KMS-11 (cell line): ENCODE results near the gene NCR1.
A peak's percentile ranks its signal among the peaks of the same experiment; 100 is the strongest.

Experiments
- H2AFZ ChIP-seq: fragments of 200-600 bp; sonication (generic); 2 replicates; pipeline ENCODE4 v1.6.1; 2016; ENCODE audit warnings: antibody characterized with exemption, mixed run types, low read depth
- H3K27ac ChIP-seq: fragments of 200-600 bp; sonication (generic); 2 replicates; pipeline ENCODE4 v1.6.1; 2016; ENCODE audit warnings: mild to moderate bottlenecking, mixed run types
- H3K27me3 ChIP-seq: fragments of 200-600 bp; sonication (generic); 2 replicates; pipeline ENCODE4 v1.6.1; 2017; ENCODE audit warnings: mild to moderate bottlenecking, low read depth, mixed run types, moderate library complexity; ENCODE audit not compliant: insufficient read depth
- H3K36me3 ChIP-seq: fragments of 200-600 bp; sonication (generic); 2 replicates; pipeline ENCODE4 v1.6.1; 2017; ENCODE audit warnings: mild to moderate bottlenecking, mixed run types; ENCODE audit not compliant: insufficient read depth
- H3K4me1 ChIP-seq: fragments of 200-600 bp; sonication (generic); 2 replicates; pipeline ENCODE4 v1.6.1; 2016; ENCODE audit warnings: mild to moderate bottlenecking, low read depth, mixed run types; ENCODE audit not compliant: poor library complexity, severe bottlenecking
- H3K4me2 ChIP-seq: fragments of 200-600 bp; sonication (generic); 2 replicates; pipeline ENCODE4 v1.7.0; 2016; ENCODE audit warnings: mild to moderate bottlenecking, mixed run types
- H3K4me3 ChIP-seq: fragments of 200-600 bp; sonication (generic); IDR thresholded peaks from 2 replicates; pipeline ENCODE4 v1.6.1; 2017; ENCODE audit warnings: low read depth, low read length, mixed read lengths; ENCODE audit not compliant: insufficient read depth
- H3K79me2 ChIP-seq: fragments of 200-600 bp; sonication (generic); 2 replicates; pipeline ENCODE4 v1.6.1; 2016; ENCODE audit warnings: low read depth, mixed run types; ENCODE audit not compliant: insufficient read depth
- H3K9ac ChIP-seq: fragments of 200-600 bp; sonication (generic); 2 replicates; pipeline ENCODE4 v1.6.1; 2016; ENCODE audit warnings: mild to moderate bottlenecking, mixed run types
- H4K20me1 ChIP-seq: fragments of 200-600 bp; sonication (generic); 2 replicates; pipeline ENCODE4 v1.6.1; 2016; ENCODE audit warnings: mild to moderate bottlenecking, mixed run types; ENCODE audit not compliant: insufficient read depth
- TF ChIP-seq, protein P1 (sequence below): fragments of 200-600 bp; sonication (generic); conservative IDR thresholded peaks from 2 replicates; pipeline ENCODE4 v1.6.1; 2017; ENCODE audit warnings: low read depth, mild to moderate bottlenecking, antibody characterized with exemption, low read length, moderate library complexity, mixed read lengths

NCR1 gene

DNA sequence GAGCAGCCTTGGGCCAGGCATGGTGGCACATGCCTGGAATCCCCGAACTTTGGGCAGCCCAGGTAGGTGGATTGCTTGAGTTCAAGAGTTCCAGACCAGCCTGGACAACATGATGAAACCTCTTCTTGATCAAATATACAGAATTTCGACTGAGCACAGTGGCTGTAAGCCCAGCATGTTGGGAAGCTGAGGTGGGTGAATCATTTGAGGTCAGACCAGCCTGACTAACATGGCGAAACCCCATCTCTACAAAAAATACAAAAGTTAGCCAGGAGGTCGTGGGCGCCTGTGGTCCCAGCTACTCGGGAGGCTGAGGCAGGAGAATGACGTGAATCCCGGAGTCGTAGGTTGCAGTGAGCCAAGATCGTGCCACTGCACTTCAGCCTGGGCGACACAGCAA is 49.4 kb downstream of the NCR1 start:
- peaks cover 33% of the 10 kb centered on the region for H3K4me1 ChIP-seq
- H3K27me3 ChIP-seq = no peaks in the 10 kb centered on the region
- no peak overlapping the region for H3K4me3 ChIP-seq
- H2AFZ ChIP-seq = no peak overlapping the region
- H3K27ac ChIP-seq = no peak overlapping the region
- H3K4me2 ChIP-seq = no peak overlapping the region
- no peaks in the 10 kb centered on the region for H3K36me3 ChIP-seq
- H3K9ac ChIP-seq = no peak overlapping the region
- no peaks in the 10 kb centered on the region for H4K20me1 ChIP-seq
- TF ChIP-seq, protein P1, sequence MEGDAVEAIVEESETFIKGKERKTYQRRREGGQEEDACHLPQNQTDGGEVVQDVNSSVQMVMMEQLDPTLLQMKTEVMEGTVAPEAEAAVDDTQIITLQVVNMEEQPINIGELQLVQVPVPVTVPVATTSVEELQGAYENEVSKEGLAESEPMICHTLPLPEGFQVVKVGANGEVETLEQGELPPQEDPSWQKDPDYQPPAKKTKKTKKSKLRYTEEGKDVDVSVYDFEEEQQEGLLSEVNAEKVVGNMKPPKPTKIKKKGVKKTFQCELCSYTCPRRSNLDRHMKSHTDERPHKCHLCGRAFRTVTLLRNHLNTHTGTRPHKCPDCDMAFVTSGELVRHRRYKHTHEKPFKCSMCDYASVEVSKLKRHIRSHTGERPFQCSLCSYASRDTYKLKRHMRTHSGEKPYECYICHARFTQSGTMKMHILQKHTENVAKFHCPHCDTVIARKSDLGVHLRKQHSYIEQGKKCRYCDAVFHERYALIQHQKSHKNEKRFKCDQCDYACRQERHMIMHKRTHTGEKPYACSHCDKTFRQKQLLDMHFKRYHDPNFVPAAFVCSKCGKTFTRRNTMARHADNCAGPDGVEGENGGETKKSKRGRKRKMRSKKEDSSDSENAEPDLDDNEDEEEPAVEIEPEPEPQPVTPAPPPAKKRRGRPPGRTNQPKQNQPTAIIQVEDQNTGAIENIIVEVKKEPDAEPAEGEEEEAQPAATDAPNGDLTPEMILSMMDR = no peak
- no peaks in the 10 kb centered on the region for H3K79me2 ChIP-seq

DNA sequence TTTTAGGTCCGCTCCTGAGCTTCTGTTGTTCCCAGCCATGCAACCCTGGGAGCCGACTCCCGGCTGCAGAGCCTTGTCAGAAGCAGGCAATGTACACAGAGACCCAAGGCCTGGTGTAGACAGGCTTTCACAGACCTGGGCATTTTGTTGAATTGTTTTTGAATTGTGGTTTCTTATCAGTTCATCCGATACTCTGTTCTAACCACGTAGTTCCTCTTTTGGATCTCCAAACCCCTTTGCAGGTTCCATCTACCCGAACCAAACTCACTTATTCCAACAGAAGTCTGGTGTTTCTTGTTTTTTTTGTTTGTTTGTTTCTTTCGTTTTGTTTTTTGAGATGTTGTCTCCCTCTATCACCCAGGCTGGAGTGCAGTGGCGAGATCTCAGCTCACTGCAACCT is 53.9 kb downstream of the NCR1 start:
- peak overlapping the region; percentile 76 for H3K27ac ChIP-seq
- peak overlapping the region; percentile 17; the same call in 1 of the 2 replicates for H2AFZ ChIP-seq

More for the DNA sequence above, 53.9 kb downstream of the NCR1 start:
- Histone ChIP-seq H3K27me3 (0 out of 2 replicates have a peak, but pooled peaks cover 6% of the 10 kb centered on the region), H3K36me3 (no peaks in the 10 kb centered on the region), H3K79me2 (no peaks in the 10 kb centered on the region), H3K4me2 (peak overlapping the region; percentile 29; the same call in 1 of the 2 replicates), H3K9ac (peak overlapping the region; percentile 38; the same call in 1 of the 2 replicates), H4K20me1 (no peaks in the 10 kb centered on the region), H3K4me1 (peaks cover 38% of the 10 kb centered on the region), H3K4me3 (no peak overlapping the region)
- TF ChIP-seq, protein P1 = no peak
